ENCODE data around the gene DNASE1L1.
A peak's percentile ranks its signal among the peaks of the same experiment; 100 is the strongest.

Gene DNASE1L1, protein sequence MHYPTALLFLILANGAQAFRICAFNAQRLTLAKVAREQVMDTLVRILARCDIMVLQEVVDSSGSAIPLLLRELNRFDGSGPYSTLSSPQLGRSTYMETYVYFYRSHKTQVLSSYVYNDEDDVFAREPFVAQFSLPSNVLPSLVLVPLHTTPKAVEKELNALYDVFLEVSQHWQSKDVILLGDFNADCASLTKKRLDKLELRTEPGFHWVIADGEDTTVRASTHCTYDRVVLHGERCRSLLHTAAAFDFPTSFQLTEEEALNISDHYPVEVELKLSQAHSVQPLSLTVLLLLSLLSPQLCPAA

GRCh38 chrX:154409222-154409871, at the start of gene DNASE1L1:
Gene DNASE1L1, minus strand, starts transcription at chrX:154409254. Its CDS starts 3,686 bp downstream, at chrX:154405568.
- peak in 1 of 2 donors; percentile 81 for DNase-seq

DNA sequence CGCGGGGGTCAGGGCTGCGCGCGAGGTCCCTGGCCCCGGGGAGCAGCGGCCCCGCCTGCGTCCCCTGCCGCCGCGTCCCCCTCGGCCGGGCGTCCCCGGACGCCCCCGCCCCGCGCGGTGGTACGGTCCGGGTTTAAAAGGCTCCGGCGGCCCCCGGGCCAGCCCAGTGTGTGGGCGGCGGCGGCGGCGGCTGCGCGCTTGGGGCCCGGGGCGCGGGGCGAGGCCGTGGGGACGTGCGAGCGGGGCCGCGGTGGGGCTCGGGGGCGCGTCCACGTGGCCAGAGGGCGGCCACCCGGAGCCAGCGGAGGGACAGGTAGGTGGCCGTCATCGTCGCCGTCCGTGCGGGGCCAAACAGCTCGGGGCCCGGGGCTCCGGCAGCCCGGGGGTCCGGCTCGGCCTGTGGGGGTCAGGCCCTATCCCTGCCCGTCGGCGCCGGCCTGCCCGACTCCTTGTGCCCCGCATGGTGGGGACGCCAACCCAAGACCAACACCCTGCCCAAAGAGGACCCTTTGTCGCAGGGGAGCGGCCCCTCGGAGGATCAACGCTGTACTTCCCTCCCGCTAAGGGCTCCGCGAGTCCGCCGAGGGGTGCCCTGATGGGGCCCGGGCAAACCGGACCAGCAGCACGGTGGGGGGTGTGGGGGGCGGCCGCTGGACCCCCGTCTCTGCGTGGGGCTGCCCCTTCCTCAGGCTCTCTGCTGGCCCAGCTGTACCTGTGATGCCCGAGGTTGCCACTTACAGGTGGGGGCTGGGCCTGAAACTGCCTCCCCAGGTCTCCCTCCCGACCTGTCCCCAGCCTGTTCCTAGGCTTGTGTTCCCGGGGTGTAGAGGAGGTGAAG, 49.3 kb upstream of the DNASE1L1 start, which contains the start of gene PLXNA3:
Gene PLXNA3, plus strand, starts transcription at position 166 of the 838 bp plus-strand sequence. CDS start 1,903 bp downstream, outside the sequence.
- DNase-seq = peak; percentile 59 to 77

- DNase-seq = peak; percentile 73 to 75
Measured at GRCh38 chrX:154457491-154458115, 48.5 kb upstream of the DNASE1L1 start.

DNA sequence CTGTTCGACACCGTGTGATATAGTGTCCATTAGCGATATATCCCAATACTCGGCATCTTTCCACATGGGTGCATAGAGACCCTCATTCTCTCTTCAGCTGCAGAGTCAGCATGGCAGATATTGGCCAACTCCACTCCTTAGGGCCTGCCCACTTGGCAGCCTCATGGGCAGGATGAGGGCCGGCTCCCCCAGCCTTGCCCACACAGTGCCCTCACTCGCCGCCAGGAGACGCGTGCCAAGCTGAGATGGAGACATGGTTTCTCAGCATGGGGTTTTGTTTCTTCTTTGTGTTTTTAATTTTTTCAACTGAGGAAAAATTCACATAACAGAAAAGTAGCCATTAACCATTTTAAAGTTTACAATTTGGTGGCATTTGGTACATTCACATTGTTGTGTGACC, 43.8 kb upstream of the DNASE1L1 start:
- DNase-seq = no peak

GRCh38 chrX:154450312-154450711, 41.3 kb upstream of the DNASE1L1 start:
- DNase-seq = no peak

GRCh38 chrX:154449618-154450017, 40.6 kb upstream of the DNASE1L1 start:
- no peak for DNase-seq

GRCh38 chrX:154448484-154448883, 39.4 kb upstream of the DNASE1L1 start:
- DNase-seq = no peak

DNA sequence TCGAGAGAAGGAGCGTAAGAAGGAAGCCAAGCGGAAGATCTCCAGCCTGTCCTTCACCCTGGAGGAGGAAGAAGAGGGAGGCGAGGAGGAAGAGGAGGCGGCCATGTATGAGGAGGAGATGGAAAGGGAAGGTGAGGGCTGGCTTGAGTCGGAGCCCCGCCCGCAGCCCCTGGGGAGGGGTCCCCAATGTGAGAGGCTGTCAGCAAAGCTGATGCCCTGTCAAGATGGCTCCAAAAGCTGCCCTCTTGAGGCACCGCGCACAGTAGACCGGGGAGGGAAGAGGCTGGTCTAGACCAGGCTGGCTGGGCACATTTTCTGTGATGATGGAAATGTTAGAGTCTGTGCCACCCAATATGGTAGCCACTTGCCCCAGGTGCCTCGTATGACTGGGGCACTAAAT, 37.4 kb upstream of the DNASE1L1 start:
- DNase-seq = no peak

DNA sequence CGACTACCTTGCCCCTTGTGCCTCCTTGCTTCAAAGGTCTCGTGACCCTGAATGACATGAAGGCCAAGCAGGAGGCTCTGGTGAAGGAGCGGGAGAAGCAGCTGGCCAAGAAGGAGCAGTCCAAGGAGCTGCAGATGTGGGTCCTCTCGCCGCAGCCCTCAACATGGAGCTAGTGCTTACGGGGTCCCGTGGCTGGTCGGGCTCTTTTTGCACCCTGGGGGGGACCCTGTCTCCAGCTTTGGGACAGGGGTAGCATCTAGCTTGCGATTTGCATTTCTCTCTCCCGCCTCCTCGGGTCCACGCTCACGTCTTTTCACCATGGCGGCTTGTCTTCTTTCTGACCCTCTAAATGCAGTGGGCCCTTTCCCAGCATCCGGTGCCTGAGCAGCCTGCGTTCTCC, 36.7 kb upstream of the DNASE1L1 start:
- no peak for DNase-seq

GRCh38 chrX:154444755-154445246, 35.7 kb upstream of the DNASE1L1 start:
- DNase-seq = no peak

DNA sequence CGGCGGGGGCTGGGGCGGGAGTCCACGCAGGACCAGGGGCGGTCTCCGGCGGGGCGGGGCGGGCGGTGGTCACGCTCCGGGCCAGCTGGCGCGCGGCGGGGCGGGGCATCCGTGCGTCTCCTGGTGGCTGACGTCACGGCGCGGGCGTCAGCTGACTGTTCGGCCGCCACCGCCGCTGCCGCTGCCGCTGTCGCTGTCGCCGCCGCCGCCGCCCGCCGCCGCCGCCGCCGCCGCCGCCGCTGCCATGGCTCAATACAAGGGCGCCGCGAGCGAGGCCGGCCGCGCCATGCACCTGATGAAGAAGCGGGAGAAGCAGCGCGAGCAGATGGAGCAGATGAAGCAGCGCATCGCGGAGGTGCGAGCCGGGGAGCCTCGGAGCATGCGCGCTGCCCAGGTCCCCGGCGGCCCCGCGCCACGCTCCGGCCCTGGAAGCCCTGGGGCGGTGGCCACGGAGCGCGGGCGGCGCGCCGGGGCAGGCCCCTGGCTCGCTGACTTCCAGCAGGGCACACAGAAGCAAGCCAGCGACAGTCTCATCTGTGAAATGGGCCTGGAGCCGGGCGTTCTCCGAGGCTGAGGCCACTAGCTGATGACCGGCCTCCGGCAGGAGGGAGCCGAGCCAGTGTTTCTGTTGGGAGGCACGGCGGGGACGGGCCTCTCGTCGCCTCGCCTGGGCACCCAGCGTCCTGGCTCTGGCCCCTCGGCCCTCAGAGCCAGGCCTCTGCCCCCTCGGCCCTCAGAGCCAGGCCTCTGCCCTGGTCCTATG, 35.1 kb upstream of the DNASE1L1 start, which contains the start of gene FAM50A:
Gene FAM50A, plus strand, starts transcription at position 150 of the 763 bp plus-strand sequence. Its CDS starts 95 bp downstream, at position 245.
- peak; percentile 74 to 79 for DNase-seq

- DNase-seq = no peak
Measured at GRCh38 chrX:154443479-154443910, 34.4 kb upstream of the DNASE1L1 start.

- no peak for DNase-seq
Measured at GRCh38 chrX:154441984-154442707, 33.1 kb upstream of the DNASE1L1 start.

- no peak for DNase-seq
Measured at GRCh38 chrX:154441564-154441963, 32.5 kb upstream of the DNASE1L1 start.

- DNase-seq = no peak
Measured at GRCh38 chrX:154440623-154441357, 31.7 kb upstream of the DNASE1L1 start.

GRCh38 chrX:154439841-154440240, 30.8 kb upstream of the DNASE1L1 start:
- DNase-seq = no peak

DNA sequence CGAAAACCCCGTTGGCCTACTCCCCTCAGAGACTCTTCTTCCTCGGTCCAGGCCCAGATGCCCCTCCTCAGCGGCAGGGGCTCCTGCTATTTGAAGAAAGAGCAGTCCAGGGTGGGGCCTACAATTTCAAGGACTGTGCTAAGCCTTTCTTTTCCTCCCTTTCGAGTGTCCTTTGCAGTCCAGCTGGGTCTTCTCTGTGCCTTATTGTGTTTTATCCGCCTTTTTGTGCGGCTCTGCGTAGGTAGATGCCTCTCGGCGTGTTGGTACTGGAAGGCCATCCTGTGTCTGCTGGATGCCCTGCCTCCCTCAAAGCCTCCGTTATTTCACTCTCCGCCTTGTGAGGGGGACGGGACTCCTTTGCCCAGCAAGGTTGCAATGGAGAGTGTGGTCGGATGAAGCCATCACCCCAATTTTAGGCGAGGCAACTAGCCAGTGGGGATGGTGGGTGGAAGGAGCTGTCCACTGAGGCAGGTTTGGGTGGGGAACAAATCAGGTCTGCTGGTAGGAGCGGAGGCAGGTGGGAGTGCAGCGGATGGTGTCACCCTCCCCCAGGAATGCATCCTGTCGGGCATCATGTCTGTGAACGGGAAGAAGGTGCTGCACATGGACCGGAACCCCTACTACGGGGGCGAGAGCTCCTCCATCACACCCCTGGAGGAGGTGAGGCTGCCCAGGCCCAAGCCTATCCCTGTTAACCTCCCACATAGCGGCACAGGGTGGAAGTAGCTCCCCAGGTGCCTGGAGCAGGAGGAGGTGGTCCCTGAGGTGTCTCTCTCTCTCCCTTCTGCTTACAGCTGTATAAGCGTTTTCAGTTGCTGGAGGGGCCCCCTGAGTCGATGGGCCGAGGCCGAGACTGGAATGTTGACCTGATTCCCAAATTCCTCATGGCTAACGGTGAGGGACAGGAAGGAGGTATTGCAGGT, 29.2 kb upstream of the DNASE1L1 start:
- DNase-seq = no peak

DNA sequence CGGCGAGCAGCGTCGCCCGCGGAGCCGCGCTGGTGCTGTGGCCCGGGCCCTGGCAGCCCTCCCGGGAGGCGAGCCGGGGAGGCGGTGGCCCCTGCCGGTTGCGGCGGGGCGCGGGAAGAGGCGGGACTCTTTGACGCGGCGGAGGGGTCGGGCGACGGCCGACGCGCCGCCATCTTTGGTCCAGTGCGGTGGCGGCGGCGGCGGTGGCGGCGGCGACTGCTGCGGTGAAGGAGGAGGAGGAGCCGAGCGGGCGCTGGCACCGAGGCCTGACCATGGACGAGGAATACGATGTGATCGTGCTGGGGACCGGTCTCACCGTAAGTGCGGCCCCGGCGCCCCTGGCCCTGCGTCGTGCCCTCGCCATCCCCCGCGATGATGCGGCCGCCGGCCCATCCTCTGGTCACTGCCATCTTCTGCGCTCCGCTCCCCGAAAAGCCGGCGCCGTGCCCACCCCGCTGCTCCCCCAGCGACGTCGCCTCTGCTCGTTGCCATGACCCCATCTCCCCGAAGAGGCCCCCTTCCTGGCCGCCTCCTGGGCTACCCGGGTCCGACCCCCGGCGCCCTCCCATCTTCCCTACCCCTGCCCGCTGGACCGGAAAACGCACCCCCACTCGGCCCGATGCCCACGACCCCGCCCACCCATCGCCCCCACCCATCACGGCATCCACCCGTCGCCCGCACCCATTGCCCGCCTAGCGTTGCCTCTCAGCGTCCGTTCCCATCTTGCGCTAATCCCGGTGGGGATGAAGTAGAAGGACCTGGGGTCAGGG, 28.1 kb upstream of the DNASE1L1 start, which contains the start of gene GDI1:
Gene GDI1, plus strand, starts transcription at position 172 of the 770 bp plus-strand sequence. Its CDS starts 101 bp downstream, at position 273.
- DNase-seq = peak; percentile 61 to 71

Data from CD4-positive, alpha-beta T cell treated with Interleukin-1 beta for 1 hour (primary cell).